ENCODE data around the gene TMEM161A.
"Not testable (repeated sequence)": the region's sequence is repeated elsewhere in the genome, so short reads cannot be mapped to it uniquely, and the experiment has no call there.

TMEM161A gene

DNA sequence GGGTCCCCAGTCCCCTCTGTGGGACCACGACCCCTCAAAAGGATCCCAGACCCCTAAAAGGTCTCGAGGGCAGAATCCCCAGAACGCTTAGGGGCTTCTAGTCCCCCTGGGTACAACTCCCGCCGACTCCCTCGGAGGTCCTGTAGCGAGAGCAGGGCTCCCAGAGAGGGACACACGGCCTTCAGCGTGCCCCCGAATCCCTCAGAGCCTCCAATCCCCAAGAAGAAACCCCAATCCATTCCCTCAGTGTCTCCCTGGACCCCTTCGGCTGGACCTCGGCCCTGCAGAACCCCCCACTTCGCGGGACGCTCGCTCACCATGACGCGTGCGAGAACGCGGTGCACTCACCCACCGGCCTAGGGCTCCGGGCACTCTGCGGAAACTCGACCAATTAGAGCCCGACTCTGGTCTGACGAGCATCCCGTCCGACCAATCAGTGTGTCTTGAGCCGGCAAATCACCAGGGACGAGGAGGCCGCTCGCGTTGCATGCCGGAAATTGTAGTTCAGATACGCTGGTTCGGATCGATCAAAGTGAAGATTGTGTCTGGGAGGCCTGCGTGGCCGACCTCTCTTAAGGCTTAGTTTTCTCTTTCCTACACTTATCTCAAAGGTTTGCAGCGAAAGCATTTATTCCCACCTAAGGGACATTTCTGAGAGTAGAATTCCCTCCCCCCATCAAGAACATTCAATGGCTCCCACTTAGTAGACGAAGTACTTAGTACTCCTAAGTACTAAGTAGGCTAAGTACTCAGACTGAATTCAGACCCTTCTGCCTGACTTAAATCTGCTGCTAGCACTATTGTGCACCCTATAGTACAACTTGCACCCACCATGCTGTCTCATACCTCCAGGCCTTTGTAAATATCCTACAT lies at the start of gene TMEM161A:
TMEM161A (minus strand) TSS at position 370 of the 873 bp plus-strand sequence; CDS start at position 320, 50 bp downstream.
- peak; percentile 57 to 97 (median 91) for DNase-seq

DNA sequence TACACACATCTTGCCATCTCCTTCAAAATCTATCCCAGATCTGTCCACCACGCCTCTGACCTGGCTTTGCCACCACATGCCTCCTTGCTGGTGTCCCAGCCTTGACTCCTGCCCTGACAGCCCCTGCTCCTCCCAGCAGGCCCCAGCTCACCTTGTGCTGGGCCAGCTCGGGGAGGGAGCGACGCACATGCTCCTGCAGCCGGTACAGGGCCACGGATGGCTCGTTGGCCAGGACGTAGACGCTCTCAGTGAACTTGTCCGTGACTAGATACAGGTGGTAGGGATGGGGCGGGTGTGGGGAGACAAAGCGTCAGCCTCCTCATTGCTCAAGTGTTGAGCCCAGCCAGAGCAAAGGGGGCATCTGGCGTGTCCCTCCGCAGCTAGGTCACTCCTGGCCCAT lies 48.5 kb upstream of the TMEM161A start:
- no peak for DNase-seq

DNA sequence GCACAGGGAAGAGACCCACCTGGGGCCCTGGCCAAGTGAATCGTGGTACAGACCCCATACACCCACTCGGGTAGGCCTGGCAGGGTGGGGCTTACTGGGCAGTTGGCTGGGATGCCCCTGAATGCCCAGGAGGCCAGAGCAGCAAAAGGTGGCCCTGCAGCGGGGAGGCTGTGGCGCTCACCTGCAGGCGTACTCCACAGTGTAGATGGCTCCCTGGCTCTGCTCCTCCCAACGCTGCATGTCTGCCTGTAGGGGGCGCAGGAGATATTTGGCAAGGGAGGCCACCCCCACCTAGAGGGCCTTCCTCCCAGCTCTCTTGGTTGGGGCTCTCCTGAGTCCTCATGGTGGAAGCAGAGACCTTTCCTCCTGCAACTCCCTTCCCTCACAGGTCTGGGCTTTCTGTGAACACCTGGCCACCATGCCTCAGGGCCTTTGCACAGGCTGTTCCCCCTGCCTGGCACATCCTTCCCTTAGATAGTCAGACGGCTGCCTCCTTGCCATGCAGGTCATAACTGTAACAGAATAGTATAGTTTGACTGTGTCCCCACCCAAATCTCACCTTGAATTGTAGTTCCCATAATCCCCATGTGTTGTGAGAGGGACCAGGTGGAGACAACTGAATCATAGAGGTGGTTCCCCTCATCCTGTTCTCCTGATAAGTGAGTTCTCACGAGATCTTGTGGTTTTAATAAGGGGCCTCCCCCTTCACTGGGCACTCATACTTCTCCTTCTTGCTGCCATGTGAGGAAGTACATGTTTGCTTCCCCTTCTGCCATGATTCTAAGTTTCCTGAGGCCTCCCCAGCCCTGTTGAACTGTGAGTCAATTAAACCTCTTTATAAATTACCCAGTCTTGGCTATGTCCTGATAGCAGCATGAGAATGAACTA lies 47.8 kb upstream of the TMEM161A start:
- peak in 1 of 51 donors; percentile 16 for DNase-seq

DNA sequence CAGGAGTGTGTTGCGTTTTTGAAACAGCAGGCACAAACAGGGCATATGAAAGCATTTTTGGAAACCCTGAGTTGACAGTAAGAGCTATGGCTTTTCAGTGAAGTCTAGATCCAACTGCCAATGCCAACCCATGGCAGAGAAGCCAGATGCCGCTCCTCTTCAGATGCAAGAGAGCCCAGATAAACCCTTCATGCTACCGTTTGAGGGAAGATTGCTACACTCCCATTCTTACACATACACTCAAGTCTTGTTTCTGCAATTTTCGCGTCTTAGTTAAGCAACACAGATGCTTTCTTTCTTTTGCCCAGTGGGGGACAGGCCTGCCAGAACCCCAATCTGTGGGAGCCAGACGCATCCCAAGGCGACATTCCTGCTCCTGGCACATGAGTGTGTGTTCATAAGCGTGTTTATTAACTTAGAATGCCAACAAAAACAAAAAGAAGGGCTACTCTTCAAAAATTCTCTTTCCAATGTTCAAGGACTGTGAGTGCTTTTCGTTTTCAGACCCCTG lies 43.3 kb upstream of the TMEM161A start:
- no peak for DNase-seq

DNA sequence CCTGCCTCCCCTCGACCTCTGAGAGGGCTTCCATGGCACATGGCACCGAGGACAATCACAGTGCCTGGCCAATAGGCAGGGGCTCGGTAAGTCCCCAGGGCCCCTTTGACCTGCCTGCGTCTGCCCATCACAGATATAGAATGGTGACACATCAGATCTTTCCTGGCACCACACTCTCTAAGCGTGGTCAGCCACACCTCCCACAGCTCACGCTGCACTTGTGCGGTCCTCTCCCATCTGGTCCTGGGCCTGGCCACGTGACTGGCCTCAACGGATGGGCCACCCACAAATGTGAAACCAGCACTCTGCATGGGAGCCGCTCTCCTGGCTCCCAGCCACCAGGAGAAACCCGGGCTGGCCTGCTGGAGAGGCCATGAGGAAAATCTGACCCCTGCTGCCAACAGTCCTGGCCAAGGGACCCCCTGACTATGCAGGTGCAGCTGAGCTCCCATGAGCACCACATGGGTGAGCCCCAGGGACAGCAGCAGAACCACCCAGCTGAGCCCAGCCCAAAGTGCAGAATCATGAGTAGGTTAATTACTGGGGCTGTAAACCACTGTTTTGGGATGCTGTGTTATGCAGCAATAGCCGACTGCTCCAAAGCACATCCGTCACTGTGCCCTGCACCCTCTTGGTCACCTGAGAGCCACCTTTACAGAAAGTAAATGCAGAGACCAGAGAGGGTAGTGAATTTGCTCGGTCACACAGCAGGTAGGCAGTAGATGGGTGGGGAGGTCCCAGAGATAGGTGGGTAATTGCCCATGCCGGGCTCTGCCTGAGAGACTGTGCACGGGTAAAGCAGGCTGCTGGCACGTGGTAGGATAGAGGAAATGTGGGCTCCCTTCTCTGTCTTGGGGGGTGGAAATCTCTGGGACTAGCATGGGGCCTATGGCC lies 41.5 kb upstream of the TMEM161A start:
- no peak for DNase-seq

DNA sequence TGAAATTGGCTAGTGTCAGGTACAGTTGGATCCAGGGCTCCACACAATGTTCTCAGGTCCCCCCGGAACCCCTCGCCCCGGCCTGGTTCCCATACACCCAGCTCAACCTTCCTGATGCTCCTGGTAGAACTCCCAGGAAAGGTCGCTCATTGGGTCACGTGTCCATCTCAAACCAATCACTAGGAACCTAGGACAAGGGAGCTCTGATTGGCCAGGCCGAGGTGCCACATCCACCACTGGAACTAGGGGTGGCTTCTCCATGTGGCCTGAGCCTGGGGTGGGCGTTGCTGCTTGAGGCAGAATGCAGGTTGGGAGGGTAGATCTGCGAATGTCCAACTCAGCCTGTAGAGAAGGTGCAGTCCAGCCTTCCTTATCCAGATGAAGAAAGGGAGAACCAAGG lies 38.7 kb upstream of the TMEM161A start:
- no peak for DNase-seq

DNA sequence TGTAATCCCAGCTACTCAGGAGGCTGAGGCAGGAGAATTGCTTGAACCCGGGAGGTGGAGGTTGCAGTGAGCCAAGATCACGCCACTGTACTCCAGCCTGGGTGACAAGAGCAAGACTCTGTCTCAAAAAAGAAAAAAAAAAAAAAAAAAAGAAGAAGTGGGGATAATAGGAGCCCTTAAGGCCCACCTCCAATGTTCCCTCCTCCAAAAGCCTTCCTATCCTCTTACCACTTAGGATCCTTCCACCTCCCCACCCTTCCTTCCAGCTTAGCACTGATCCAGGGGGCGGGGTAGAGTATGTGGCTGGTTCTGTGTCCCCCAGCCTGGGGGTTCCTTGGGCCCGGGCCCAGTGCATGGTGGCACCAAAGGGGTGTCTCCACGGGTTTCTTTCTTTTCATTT lies 35.0 kb upstream of the TMEM161A start:
- not testable (repeated sequence) for DNase-seq

DNA sequence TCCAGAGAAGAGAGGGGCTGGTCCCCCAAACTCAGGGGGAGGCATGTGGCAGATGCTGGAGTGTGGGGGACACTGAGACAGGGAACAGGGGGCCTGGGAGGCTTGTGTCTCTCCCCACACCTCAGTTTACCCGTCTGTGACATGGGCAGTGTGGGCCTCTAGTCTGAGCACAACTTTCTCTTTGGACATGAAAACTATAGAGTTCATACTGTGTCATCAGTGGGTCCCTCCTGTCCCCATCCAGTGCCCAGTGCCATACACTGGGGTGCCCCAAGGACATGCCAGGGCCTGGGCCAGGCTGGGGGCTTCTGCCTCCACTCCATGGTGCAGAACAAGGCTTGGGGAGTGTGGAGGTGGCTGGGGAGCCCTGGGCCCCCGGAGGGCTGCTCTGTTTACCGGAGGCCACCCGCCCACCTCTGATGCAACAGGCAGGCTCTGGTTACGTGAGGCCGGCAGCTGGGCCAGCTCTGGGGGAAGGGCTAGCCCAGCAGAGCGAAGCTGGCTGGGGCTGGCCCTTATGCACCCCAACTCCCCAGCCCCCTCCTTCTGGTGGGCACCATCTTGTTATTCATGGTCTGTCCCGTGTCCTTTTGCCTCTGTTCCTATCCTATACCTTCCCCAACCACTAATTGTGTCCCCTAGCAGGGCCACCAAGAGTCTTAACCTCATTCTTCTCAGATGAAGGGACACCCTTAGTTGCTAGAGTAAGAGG lies 33.7 kb upstream of the TMEM161A start:
- no peak for DNase-seq

DNA sequence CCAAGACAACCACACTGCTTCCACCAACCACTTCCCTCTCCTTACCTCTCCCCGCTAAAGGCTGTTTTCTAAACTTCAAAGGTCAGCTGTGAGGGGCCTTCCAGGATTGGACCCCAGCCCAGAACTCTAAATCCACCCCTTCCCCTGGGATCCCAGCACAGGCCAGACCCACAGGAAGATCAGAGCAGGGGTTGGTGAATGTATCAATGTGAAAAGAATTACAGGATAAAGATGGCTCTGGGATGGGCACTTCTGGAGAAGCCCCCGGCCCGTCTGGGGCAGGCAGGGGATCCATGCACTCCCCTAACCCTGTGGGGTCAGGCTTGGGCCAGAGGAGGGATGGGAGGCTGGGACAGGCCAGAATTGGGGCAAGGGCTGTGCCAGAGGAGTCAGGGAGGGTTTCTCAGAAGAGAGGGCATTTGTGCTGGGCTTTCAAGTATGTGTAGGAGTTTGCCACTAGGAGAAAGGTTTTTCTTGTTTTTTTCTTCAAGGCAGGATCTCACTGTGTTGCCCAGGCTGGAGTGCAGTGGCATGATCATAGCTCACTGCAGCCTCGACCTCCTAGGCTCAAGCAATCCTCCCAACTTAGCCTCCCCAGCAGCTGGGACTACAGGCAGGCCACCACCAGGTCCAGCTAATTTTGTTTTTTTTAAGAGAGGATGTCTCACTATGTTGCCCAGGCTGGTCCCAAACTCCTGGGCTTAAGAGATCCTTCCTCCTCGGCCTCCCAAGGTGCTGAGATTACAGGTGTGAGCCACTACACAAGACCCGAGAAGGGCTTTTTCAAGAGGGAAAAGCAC lies 32.8 kb upstream of the TMEM161A start:
- DNase-seq: no peak

DNA sequence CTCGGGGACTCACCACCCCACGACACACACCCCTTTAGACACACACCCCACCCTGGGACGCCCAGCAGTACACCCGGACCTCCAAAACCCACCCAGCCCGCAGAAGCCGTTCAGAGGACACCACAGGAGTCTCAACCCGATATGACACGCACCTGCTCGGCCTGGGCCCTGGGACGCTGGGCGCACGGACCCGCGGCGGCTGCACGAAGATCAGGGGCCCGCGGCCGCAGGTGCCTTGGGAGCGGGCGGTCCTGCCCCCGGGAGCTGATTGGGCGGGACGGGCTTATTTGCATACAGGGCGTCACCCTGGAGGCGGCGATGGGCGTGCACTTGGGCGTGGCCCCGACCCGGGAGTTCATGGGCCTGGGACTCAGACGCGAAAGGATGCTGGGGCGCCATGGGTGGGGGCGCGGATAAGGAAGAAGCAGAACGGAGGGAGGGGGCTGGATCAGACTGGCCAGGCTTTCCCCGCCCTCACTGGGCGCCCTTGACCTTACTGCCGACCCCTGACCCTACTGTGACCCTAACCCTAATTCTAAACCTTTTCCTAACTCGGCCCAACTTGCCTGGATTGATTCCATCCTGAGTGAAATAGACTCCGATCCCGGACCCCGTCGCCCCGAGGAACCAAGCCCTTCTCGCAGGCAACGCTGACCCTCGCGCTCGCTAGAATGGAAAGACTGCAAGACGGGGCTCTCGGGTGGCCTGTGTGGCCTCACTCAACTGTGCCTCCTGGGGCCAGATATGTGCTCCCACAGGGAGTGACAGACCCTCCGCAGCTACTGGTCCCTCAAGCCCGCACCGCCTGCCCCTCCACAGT lies 32.0 kb upstream of the TMEM161A start, which contains the start of gene MEF2B:
MEF2B (minus strand) TSS at position 211 of the 820 bp plus-strand sequence. CDS start 19,528 bp downstream, outside the sequence.
- peak in 33 of 51 donors; percentile 1 to 76 (median 23) for DNase-seq

DNA sequence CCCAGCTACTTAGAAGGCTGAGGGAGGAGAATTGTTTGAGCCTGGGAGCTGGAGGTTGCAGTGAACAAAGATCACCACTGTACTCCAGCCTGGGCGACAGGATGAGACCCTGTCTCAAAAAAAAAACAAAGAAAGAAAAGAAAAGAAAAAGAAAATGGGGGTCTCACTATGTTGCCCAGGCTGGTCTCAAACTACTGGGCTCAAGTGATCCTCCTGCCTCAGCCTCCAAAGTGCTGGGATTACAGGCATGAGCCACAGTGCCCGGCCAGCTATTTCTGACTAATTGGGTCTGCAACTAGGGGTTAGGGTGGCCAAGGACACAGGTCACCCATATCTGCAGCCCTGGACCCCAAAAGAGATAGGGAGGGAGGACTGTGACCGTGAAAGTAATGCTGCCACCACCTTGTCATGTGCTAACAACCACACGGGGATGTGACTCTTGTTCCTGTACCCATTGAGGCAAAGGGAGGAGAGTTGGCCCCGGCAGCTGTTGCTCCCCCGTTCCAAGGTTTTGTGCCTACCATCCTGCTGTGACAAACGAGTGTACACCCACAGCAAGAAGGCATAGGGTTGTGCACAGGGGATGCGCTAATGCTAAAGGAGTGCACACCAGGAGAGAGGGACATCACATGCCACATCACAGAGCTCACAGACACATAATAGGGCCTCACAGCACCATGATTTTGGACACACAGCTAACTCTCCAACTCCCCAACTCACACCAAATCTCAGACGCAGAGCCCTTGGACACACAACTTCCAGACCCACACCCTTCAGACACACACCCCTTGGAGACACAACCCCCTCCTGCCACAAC lies 31.2 kb upstream of the TMEM161A start:
- no peak for DNase-seq

DNA sequence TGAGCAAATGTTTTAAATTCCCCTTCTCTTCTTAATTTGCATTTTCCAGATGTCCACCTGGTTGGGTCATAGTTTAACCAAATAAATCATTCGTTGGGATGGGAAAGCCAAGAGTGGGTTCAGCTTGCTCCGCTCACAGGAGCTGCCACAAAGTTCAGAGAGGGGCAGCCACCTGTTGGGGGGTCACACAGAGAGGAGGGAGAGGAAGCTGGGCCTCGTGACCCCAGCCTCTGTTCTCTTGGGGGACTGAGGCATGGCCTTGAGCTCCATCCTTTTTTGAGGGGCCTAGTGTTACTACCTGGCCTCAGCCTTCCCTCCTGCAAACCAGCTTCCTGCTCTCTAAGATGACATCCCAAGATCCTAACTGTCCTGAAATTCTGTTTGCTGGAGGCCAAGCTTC lies 29.3 kb upstream of the TMEM161A start:
- DNase-seq: no peak

DNA sequence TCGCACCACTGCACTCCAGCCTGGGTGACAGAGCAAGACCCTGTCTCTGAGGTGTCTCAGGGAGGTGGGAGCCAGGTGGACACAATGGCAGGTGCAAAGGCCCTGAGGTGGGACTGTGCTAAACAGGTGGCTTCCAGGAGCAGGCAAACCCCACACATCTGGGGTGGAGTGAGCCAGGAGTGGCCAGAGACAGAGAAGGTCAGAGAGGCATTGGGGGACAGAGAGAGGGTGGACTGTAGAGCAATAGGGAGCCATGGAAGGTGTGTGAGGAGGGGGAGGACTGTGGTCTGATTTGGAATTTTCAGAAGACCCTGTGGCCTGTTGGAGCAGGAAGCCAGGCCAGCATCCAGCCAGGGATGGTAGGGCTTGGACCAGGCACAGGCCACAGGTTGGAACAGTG lies 27.1 kb upstream of the TMEM161A start:
- DNase-seq: no peak

DNA sequence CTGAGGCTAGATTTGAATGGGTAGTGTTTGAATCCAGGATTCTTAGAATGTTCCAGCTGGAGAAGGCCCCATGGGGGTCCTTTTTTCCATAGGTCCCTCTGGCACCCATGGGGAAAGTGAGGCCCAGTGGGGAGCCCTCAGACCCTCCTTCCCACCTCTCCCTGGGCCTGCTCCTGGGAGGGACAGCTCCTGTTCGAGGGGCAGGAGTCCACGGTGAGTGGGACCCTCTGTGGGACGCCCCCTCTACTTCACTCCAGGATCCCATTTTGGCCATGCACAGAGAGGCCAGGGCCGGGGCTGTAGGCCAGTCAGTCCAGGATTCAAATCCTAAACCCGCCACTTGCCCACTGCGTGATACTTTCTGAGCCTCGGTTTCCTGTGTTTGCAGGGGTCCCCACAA lies 24.2 kb upstream of the TMEM161A start:
- DNase-seq: no peak

DNA sequence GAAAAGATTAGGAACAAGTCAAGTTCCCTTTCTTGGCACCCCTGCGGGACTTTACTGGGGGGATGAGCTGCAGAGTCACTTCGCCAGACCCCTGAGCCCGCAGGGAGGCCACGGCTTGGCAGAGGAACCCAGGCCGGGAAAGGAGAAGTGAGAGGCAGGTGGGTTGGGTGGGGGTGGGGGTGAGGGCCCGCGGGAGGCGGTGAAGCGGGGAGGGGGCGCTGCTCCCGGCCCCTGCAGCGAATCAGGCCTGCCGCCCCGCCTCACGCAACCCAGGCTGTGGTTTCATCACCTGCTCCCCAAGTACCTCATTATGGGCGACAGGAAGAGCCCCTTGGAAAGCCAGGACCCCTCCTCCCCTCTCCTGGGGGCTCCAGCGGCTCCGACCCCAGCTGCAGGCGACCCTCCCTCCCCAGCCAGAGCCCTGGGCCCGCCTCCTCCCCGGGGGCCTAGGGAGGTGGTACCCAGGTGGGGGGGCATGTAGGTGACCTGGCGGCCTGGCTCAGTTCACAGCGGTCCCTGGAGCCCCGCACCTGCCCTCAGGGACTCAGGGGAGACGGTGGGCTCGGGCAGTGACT lies 22.3 kb upstream of the TMEM161A start:
- no peak for DNase-seq

DNA sequence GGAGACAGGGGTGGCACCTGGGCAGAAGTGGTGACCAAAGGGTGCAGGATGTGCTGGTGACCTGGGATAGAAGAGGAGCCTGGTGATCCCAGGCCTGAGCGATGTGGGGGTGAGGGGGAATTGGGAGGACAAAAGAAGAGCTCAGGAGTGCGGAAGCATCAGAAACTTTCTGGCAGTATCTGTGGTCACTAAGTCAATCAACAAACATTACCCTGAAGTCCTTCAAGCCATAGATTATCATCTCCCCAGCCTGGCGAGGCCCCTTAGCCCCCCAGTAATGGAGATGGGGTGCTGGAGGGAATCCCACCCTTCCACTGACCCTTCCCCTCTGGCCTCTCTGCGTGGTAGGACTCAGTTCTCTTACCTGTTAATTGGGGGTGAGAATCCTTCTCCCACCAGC lies 21.3 kb upstream of the TMEM161A start:
- no peak for DNase-seq

DNA sequence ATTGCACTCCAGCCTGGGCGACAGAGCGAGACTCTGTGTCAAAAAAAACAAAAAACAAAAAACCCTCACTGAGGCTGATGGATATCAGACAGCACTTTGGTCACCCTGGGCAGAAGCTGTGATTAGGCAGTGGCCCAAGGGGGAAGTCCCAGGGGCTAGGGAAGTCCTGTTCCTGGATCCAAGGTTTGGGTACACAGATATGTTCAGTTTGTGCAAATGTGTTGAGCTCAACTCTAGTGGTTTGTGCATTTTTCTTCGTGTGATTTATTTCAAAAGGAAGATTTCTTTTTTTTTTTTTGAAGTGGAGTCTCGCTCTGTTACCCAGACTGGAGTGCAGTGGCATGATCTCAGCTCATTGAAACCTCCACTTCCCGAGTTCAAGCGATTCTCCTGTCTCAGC lies 19.5 kb upstream of the TMEM161A start:
- no peak for DNase-seq
